Measurements from ENCODE around the gene KRT7. TPM values are rescaled to one million over a fixed set of nuclear protein-coding genes. Genes with fewer than 3 reads are reported as not detected.

KRT7 gene
- total RNA-seq, 1 donor: 27.9 TPM

- Histone ChIP-seq H3K9me3 (ENCODE audit: low read depth, low read length) (no peaks in the 10 kb centered on the region), H4K20me1 (ENCODE audit: insufficient read depth, low read length) (no peaks in the 10 kb centered on the region), H3K27ac (ENCODE audit: low read depth, low read length) (no peak overlapping the region), H3K36me3 (ENCODE audit: insufficient read depth, low read length) (no peaks in the 10 kb centered on the region), H3K79me2 (ENCODE audit: insufficient read depth, low read length) (no peaks in the 10 kb centered on the region), H3K4me1 (ENCODE audit: insufficient read depth, low read length) (peaks cover 54% of the 10 kb centered on the region), H3K4me3 (ENCODE audit: insufficient read depth, low read length) (no peak overlapping the region), H3K4me2 (ENCODE audit: insufficient read depth, low read length) (no peak overlapping the region), H2AFZ (ENCODE audit: low read length) (no peak overlapping the region), H3K27me3 (ENCODE audit: insufficient read depth, low read length) (no peaks in the 10 kb centered on the region)
- DNase-seq (ENCODE audit: insufficient read length, low spot score, missing footprints): peak; percentile 83
- no peak for TF ChIP-seq CTCF (IDR thresholded peaks at IDR 0.05; ENCODE audit: extremely low read depth, low read depth, low read length)
These were observed 32.8 kb upstream of the KRT7 start for GRCh38 chr12:52200086-52200780.

- Histone ChIP-seq H3K4me3 (ENCODE audit: insufficient read depth, low read length) (no peak overlapping the region), H2AFZ (ENCODE audit: low read length) (no peak overlapping the region), H3K27ac (ENCODE audit: low read depth, low read length) (no peak overlapping the region), H4K20me1 (ENCODE audit: insufficient read depth, low read length) (no peaks in the 10 kb centered on the region), H3K79me2 (ENCODE audit: insufficient read depth, low read length) (no peaks in the 10 kb centered on the region), H3K9me3 (ENCODE audit: low read depth, low read length) (no peaks in the 10 kb centered on the region), H3K4me2 (ENCODE audit: insufficient read depth, low read length) (no peak overlapping the region), H3K27me3 (ENCODE audit: insufficient read depth, low read length) (no peaks in the 10 kb centered on the region), H3K4me1 (ENCODE audit: insufficient read depth, low read length) (peaks cover 57% of the 10 kb centered on the region), H3K36me3 (ENCODE audit: insufficient read depth, low read length) (no peaks in the 10 kb centered on the region)
- peak; percentile 53 for DNase-seq (ENCODE audit: insufficient read length, low spot score, missing footprints)
- TF ChIP-seq CTCF (IDR thresholded peaks at IDR 0.05; ENCODE audit: extremely low read depth, low read depth, low read length): no peak
These were observed 32.1 kb upstream of the KRT7 start for GRCh38 chr12:52200781-52201450.

DNA sequence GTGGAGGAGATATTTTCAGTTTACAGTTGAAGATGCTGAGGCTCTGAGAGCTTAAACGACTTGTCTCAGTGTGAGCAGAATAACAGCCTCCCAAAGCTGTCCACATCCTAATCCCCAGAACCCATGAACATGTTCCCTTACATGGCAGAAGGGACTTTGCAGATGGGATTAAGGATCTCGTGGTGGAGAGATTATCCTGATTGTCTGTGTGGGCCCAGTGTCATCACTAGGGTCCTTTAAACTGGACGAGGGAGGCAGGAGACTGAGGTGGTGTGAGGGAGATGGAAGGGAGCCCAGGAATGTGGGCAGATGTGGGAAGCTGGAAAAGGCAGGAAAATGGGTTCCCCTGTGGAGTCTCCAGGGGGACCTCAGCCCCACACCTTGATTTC lies 31.6 kb upstream of the KRT7 start:
- H3K4me2 ChIP-seq (ENCODE audit: insufficient read depth, low read length): no peak overlapping the region
- no peak for TF ChIP-seq CTCF (IDR thresholded peaks at IDR 0.05; ENCODE audit: extremely low read depth, low read depth, low read length)
- peaks cover 60% of the 10 kb centered on the region for H3K4me1 ChIP-seq (ENCODE audit: insufficient read depth, low read length)
- no peaks in the 10 kb centered on the region for H3K36me3 ChIP-seq (ENCODE audit: insufficient read depth, low read length)
- no peaks in the 10 kb centered on the region for H4K20me1 ChIP-seq (ENCODE audit: insufficient read depth, low read length)
- no peaks in the 10 kb centered on the region for H3K9me3 ChIP-seq (ENCODE audit: low read depth, low read length)
- DNase-seq (ENCODE audit: insufficient read length, low spot score, missing footprints): peak; percentile 58
- H3K4me3 ChIP-seq (ENCODE audit: insufficient read depth, low read length): no peak overlapping the region
- no peaks in the 10 kb centered on the region for H3K79me2 ChIP-seq (ENCODE audit: insufficient read depth, low read length)
- H2AFZ ChIP-seq (ENCODE audit: low read length): no peak overlapping the region
- H3K27ac ChIP-seq (ENCODE audit: low read depth, low read length): no peak overlapping the region
- no peaks in the 10 kb centered on the region for H3K27me3 ChIP-seq (ENCODE audit: insufficient read depth, low read length)

- no peak for TF ChIP-seq CTCF (IDR thresholded peaks at IDR 0.05; ENCODE audit: extremely low read depth, low read depth, low read length)
- Histone ChIP-seq H3K27ac (ENCODE audit: low read depth, low read length) (peak overlapping the region; percentile 87), H3K4me1 (ENCODE audit: insufficient read depth, low read length) (peaks cover 63% of the 10 kb centered on the region), H3K79me2 (ENCODE audit: insufficient read depth, low read length) (no peaks in the 10 kb centered on the region), H3K4me2 (ENCODE audit: insufficient read depth, low read length) (peak overlapping the region; percentile 61), H2AFZ (ENCODE audit: low read length) (peak overlapping the region; percentile 61), H3K27me3 (ENCODE audit: insufficient read depth, low read length) (no peaks in the 10 kb centered on the region), H3K9me3 (ENCODE audit: low read depth, low read length) (no peaks in the 10 kb centered on the region), H4K20me1 (ENCODE audit: insufficient read depth, low read length) (no peaks in the 10 kb centered on the region), H3K4me3 (ENCODE audit: insufficient read depth, low read length) (peak overlapping the region; percentile 56), H3K36me3 (ENCODE audit: insufficient read depth, low read length) (no peaks in the 10 kb centered on the region)
- peak; percentile 84 for DNase-seq (ENCODE audit: insufficient read length, low spot score, missing footprints)
These were observed 30.5 kb upstream of the KRT7 start for GRCh38 chr12:52202361-52203078.
